AG09319 (cell line): Measurements from ENCODE around the gene CASZ1.

Experiments
- DNase-seq: peaks from one replicate; pipeline ENCODE4 v3.0.0-alpha.2; 2010; ENCODE audit warnings: low read depth; ENCODE audit errors: extremely low read depth
- TF ChIP-seq, protein P1 (sequence below): IDR thresholded peaks from 2 replicates; pipeline ENCODE4 v1.5.1; 2011; ENCODE audit warnings: low read depth, mild to moderate bottlenecking, inconsistent platforms, low read length, moderate library complexity

CASZ1 gene

DNA sequence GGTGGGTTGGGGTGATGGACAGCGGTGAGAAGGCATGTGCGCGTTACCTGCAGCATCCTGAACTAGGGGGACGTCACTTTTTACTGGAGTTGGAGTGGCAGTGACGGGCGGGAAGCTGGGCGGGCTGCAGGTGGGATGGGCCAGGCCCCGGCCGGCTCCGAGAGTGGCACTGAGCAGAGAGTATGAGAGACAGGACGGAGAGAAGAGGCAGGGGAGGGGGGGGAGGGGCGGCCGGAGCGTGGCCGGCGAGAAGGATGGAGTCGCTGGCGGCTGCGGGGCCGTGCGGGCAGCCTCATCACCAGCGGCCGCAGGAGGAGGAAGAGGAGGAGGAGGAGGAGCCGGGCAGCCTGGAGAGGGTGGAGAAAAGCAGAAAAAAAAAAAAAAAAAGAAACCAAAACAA is 154.5 kb downstream of the CASZ1 start:
- no peak for DNase-seq
- TF ChIP-seq, protein P1, sequence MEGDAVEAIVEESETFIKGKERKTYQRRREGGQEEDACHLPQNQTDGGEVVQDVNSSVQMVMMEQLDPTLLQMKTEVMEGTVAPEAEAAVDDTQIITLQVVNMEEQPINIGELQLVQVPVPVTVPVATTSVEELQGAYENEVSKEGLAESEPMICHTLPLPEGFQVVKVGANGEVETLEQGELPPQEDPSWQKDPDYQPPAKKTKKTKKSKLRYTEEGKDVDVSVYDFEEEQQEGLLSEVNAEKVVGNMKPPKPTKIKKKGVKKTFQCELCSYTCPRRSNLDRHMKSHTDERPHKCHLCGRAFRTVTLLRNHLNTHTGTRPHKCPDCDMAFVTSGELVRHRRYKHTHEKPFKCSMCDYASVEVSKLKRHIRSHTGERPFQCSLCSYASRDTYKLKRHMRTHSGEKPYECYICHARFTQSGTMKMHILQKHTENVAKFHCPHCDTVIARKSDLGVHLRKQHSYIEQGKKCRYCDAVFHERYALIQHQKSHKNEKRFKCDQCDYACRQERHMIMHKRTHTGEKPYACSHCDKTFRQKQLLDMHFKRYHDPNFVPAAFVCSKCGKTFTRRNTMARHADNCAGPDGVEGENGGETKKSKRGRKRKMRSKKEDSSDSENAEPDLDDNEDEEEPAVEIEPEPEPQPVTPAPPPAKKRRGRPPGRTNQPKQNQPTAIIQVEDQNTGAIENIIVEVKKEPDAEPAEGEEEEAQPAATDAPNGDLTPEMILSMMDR: no peak

DNA sequence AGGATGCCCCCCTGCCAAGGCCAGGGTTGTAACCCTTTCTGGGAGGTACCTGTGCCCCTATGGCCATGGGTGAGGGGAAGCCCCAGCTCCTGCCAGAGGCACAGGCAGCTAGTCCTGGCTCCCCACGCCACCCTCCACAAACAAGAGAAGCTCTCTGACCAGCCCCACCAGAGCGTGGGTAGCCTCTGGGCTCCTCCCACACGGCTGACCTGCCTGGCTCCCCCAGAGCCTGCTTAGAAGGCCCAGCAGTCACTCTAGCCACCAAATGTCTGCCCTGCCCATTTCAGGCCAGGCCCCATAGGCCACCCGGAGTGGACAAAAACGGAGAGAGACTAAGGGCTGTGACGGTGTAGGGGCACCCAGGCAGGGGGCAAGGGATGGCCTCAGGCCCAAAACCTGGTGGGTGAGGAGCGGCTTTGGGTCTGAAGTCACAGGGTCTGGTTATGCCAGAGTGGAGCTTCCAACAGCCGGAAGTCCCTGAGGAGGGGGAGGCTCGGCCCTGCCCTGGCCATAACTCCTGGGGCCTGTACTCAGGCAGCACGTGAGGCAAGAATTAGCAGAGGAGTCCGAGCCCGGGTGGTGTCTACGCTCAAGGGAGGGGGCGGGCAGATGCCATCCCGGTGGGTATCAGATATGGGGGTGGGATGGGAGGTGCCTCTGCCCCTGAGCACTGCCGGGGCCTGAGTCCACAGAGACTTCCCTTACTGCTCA is 155.4 kb downstream of the CASZ1 start:
- TF ChIP-seq, protein P1: no peak
- DNase-seq: no peak

DNA sequence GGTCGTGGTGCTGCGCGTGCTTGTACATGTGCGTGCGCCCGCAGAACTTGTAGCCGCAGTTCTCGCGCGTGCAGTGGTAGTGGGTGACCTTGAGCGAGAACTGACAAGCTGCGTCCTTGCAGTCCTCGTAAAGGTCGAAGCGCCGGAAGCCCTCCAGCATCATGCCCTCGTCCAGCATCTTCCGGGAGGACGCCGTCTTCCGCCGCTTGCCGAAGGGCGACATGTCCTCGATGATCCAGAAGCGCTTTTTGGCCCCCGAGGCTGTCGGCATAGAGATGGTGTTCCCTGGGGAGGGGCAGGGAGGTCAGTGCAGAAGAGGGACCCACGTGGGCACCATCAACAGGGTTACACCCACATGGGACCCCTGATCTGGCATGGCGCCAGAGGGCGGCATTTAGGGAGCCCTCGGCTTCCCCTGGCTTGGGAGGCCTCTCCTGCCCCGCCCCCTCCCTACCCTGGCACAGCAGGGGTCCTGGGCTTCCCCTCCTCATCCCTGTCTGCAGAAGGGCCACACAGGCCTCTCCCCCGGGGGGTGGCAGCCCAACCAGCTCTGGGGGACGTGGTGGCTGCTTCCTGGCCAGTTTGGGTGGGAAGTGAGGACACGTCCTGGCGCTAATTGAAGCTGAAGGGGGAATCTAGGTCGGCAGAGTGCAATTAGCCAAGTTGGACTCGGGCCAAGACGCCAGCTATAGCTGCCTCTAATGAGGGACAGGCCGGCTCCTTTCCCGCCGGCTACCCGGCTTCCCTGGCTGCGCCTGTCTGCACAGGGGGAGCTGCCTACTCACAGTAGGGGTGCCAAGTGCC is 156.5 kb downstream of the CASZ1 start:
- TF ChIP-seq, protein P1: no peak
- DNase-seq: no peak

DNA sequence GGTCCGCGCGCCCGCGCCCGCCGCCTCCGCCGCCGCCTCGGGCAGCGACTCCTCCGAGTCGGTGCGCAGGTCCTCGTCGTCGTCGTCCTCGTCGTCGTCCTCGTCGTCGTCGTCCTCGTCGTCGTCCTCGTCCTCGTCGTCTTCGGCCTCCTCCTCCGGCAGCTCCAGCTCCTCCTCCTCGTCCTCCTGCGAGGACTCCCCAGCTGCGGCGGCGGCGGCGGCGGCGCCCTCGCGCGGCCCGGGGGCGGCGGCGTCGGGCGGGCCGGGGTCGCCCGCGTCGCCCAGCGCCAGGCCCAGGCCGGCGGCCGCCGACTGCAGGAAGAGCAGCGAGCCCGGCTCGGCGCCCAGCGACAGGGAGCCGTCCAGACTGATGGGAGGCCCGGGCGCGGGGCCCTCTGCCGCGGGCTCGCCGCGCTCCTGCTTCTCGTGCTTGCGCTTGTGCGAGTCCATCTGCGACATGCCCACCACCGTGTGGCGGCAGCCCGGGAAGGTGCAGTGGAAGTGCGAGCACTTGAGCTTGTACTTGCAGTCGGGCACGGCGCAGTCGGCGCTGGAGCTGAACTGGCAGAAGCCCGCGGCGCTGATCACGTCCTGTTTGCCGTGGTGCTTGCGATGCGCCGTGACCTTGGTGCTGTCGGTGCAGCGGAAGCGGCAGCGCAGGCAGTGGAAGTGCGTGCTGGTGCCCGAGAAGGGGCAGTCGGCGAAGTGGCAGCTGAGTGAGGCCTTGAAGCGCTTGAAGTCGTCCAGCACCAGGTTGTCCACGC is 157.3 kb downstream of the CASZ1 start:
- no peak for DNase-seq
- TF ChIP-seq, protein P1: no peak

DNA sequence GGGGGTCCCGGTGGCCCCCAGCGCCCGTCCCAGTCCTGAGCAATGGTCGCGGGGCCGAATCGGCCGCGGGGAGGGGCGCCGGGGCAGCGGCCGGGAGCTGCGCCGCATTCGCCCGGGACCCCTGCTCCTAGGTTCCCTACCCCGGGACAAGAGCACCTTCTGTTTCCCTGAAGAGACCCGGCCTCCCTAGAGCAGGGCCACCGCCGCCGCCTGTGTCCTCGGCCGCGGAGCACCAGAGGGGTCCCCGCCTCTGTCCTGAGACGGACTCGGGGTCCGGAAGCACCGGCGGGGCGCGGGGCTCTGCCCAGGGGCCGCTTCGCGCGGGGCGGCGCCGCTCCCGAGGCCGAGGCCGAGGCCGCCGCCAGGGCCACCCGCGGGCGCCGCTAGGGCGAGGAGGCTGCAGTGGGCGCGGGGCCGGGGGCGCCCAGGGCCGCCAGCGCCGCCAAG is 157.9 kb downstream of the CASZ1 start:
- TF ChIP-seq, protein P1: no peak
- DNase-seq: no peak

DNA sequence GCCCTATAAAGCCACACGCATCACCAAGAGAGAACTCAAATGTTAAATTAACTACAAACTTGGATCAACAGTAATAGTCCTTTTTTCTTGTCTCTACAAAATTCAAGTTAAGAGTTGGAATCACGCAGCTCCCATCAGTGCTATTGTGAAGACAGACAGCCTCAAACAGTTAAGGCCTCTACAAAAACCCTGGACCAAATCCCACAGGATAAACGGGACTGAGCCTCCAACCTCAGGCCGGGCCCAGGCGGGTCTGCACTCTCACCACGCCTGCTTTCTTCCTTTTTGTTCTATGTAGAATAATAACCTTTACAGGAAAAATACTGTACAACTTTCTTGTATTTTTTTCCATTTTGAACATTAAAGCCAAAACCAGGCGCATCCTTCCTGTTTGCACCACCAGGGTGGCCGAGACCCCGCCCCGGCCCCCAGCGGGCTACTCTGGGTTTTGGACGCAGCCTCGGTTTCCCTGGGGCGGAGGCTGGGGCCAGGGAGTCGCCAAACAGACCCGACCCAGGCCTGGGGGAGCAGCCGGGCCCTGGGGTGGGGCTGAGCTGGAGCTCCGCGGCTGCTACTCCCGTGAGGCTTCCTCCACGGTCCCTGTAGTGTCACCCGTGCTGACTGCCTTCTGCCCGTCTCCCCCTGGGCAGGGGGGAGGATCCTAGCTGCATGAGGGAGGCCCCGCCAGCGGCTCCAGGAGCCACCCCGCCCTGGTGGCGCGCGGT is 158.4 kb downstream of the CASZ1 start:
- no peak for DNase-seq
- TF ChIP-seq, protein P1: no peak
